ENCODE results near the gene PACRG. TPM values are rescaled to one million over a fixed set of nuclear protein-coding genes. Genes with fewer than 3 reads are reported as not detected.

The PACRG gene
- total and polyA plus RNA-seq, 2 donors (not counting 3 experiments of a cell fraction or from before 2014, with no cell fraction given) = 0.08 TPM; not detected in 1

DNA sequence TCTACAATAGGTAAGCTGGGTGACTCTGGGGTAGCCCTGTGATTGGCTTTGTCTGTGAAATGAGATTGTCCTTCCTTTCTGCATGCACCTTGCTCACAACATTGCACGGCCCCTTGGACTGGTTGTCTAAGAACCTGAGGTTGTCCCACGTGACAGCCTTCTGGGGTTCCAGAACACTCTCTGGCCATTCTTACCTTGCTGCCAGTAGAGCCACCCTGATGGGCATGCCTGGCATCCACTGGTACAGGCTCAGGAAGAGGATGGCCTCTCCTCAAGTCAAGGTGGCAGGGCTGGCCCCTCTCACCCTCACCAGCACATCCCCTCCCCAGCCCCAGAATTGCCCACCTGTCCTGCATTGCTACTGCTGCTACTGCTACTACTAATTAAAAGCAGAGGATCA lies 335.0 kb downstream of the PACRG start:
- Histone ChIP-seq H3K36me3 (ENCODE audit: control insufficient read depth in 2 of 2, extremely low read depth in 1 of 2, insufficient read depth in 2 of 2, low read length in 2 of 2) (no peaks in the 10 kb centered on the region), H3K27ac (ENCODE audit: insufficient read depth, low read depth, low read length) (no peak overlapping the region), H3K4me2 (ENCODE audit: insufficient read depth, low read length) (no peak overlapping the region), H3K4me3 (replicated peaks in 1 of 3; ENCODE audit: insufficient read depth in 1 of 3, low read depth in 1 of 3, low read length in 3 of 3) (no peak overlapping the region), H3K9ac (replicated peaks; ENCODE audit: extremely low read depth, insufficient read depth, low read length) (no peak overlapping the region), H3K27me3 (ENCODE audit: control insufficient read depth in 2 of 2, insufficient read depth in 2 of 2, low read length in 2 of 2) (no peaks in the 10 kb centered on the region), H3K4me1 (ENCODE audit: control insufficient read depth, extremely low read depth, insufficient read depth, low read length) (no peaks in the 10 kb centered on the region), H3K9me1 (replicated peaks; ENCODE audit: control insufficient read depth, extremely low read depth, insufficient read depth, low read length) (no peaks in the 10 kb centered on the region), H3K79me2 (ENCODE audit: control insufficient read depth, insufficient read depth, low read length) (no peaks in the 10 kb centered on the region), H3K9me3 (replicated peaks; ENCODE audit: control insufficient read depth, insufficient read depth, low read length) (no peaks in the 10 kb centered on the region), H2AFZ (ENCODE audit: low read depth, low read length) (no peak overlapping the region), H4K20me1 (replicated peaks; ENCODE audit: control insufficient read depth, extremely low read depth, insufficient read depth, low read length) (no peaks in the 10 kb centered on the region)
- no TSS peak for BruUV-seq (replicated peaks)
- dilution Hi-C loops (cut with MboI; ENCODE audit: extremely low pct_ligation_motif_present, low sequenced_read_pairs) (no loop called here), intact Hi-C loops (cut with micrococcal nuclease) (no loop called here)
- DNase-seq (ENCODE audit: low read depth, low spot score) (no peak), FAIRE-seq (no peak)
- ChIA-PET POLR2A (no interaction called here), CTCF (no interaction called here)
- no peak for TF ChIP-seq JUN (IDR thresholded peaks at IDR 0.05; ENCODE audit: borderline replicate concordance, insufficient read depth, insufficient read length, low read depth)
- TF ChIP-seq POLR2AphosphoS5 (IDR thresholded peaks at IDR 0.05; ENCODE audit: insufficient read depth, low read depth, low read length) = no peak
- TF ChIP-seq FOS (IDR thresholded peaks at IDR 0.05; ENCODE audit: borderline replicate concordance, insufficient read depth, low read length) = no peak

DNA sequence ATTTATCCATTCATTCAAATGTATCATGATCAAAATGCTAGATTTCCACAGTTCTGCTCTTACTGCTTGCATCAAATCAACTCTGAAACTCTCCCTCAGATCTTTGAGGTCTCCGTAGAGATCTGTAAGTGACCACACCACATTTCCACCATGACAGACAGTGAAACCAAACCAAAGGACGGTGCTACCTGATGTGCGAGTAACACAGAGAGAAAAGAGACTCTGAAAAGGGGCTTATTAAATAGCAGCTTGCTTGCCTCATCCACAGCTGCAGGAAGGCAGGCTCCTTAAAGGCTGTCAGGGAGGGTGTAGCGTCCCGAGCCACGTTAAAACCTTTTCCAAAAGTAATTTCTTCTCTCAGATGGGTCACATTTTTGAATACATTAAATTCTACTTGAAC lies 335.8 kb downstream of the PACRG start:
- ChIA-PET POLR2A (no interaction called here), CTCF (no interaction called here)
- TF ChIP-seq GATA2 (IDR thresholded peaks at IDR 0.05; ENCODE audit: insufficient read depth, insufficient read length, low read depth, low read length) = no peak
- TF ChIP-seq POLR2AphosphoS5 (IDR thresholded peaks at IDR 0.05; ENCODE audit: insufficient read depth, low read depth, low read length) = no peak
- TF ChIP-seq, protein P1, sequence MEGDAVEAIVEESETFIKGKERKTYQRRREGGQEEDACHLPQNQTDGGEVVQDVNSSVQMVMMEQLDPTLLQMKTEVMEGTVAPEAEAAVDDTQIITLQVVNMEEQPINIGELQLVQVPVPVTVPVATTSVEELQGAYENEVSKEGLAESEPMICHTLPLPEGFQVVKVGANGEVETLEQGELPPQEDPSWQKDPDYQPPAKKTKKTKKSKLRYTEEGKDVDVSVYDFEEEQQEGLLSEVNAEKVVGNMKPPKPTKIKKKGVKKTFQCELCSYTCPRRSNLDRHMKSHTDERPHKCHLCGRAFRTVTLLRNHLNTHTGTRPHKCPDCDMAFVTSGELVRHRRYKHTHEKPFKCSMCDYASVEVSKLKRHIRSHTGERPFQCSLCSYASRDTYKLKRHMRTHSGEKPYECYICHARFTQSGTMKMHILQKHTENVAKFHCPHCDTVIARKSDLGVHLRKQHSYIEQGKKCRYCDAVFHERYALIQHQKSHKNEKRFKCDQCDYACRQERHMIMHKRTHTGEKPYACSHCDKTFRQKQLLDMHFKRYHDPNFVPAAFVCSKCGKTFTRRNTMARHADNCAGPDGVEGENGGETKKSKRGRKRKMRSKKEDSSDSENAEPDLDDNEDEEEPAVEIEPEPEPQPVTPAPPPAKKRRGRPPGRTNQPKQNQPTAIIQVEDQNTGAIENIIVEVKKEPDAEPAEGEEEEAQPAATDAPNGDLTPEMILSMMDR (IDR thresholded peaks at IDR 0.05; ENCODE audit: extremely low read depth in 1 of 2, insufficient read depth in 1 of 2, low read depth in 1 of 2, low read length in 2 of 2) = no peak
- no peak for TF ChIP-seq FOS (IDR thresholded peaks at IDR 0.05; ENCODE audit: borderline replicate concordance, insufficient read depth, low read length)
- no peak for TF ChIP-seq JUN (IDR thresholded peaks at IDR 0.05; ENCODE audit: borderline replicate concordance, insufficient read depth, insufficient read length, low read depth)
- no peak for TF ChIP-seq POLR2A (IDR thresholded peaks at IDR 0.05; ENCODE audit: low read depth, low read length)
- TF ChIP-seq EZH2 (IDR thresholded peaks at IDR 0.05; ENCODE audit: borderline replicate concordance, low read depth, low read length, severe bottlenecking) = no peak
- TF ChIP-seq, protein P2, sequence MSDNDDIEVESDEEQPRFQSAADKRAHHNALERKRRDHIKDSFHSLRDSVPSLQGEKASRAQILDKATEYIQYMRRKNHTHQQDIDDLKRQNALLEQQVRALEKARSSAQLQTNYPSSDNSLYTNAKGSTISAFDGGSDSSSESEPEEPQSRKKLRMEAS (IDR thresholded peaks at IDR 0.05; ENCODE audit: insufficient read depth, insufficient read length) = no peak
- no peak for TF ChIP-seq MYC (IDR thresholded peaks at IDR 0.05; ENCODE audit: low read depth, low read length)
- no peak for FAIRE-seq
- no peak for DNase-seq (ENCODE audit: low read depth, low spot score)
- dilution Hi-C loops (cut with MboI; ENCODE audit: extremely low pct_ligation_motif_present, low sequenced_read_pairs) (no loop called here), intact Hi-C loops (cut with micrococcal nuclease) (no loop called here)
- Histone ChIP-seq H3K27ac (ENCODE audit: insufficient read depth, low read depth, low read length) (no peak overlapping the region), H3K4me3 (replicated peaks in 1 of 3; ENCODE audit: insufficient read depth in 1 of 3, low read depth in 1 of 3, low read length in 3 of 3) (no peak overlapping the region), H2AFZ (ENCODE audit: low read depth, low read length) (no peak overlapping the region), H3K9ac (replicated peaks; ENCODE audit: extremely low read depth, insufficient read depth, low read length) (no peak overlapping the region), H3K27me3 (ENCODE audit: control insufficient read depth in 2 of 2, insufficient read depth in 2 of 2, low read length in 2 of 2) (no peaks in the 10 kb centered on the region), H3K79me2 (ENCODE audit: control insufficient read depth, insufficient read depth, low read length) (no peaks in the 10 kb centered on the region), H3K4me1 (ENCODE audit: control insufficient read depth, extremely low read depth, insufficient read depth, low read length) (no peaks in the 10 kb centered on the region), H3K4me2 (ENCODE audit: insufficient read depth, low read length) (no peak overlapping the region), H4K20me1 (replicated peaks; ENCODE audit: control insufficient read depth, extremely low read depth, insufficient read depth, low read length) (no peaks in the 10 kb centered on the region), H3K36me3 (ENCODE audit: control insufficient read depth in 2 of 2, extremely low read depth in 1 of 2, insufficient read depth in 2 of 2, low read length in 2 of 2) (no peaks in the 10 kb centered on the region), H3K9me1 (replicated peaks; ENCODE audit: control insufficient read depth, extremely low read depth, insufficient read depth, low read length) (no peaks in the 10 kb centered on the region), H3K9me3 (replicated peaks; ENCODE audit: control insufficient read depth, insufficient read depth, low read length) (no peaks in the 10 kb centered on the region)
- BruUV-seq (replicated peaks) = no TSS peak
